Mesenchymal stem cell (in vitro differentiated cells and primary cell): ENCODE measurements around the gene ACTR5.
A peak's percentile ranks its signal among the peaks of the same experiment; 100 is the strongest.

ENCODE experiments used
- DNase-seq: peaks from one replicate; pipeline ENCODE4 v3.0.0-alpha.2; 2013
- H2AFZ ChIP-seq: one replicate; pipeline ENCODE4 v1.6.1; 2013; ENCODE audit warnings: low read depth, mild to moderate bottlenecking, control low read depth, inconsistent platforms, low read length, moderate library complexity
- H2AK5ac ChIP-seq: 2 replicates; pipeline ENCODE4 v1.6.1; 2013; ENCODE audit warnings: low read length, moderate library complexity, mild to moderate bottlenecking, inconsistent platforms; ENCODE audit not compliant: severe bottlenecking
- H2BK120ac ChIP-seq: one replicate; pipeline ENCODE4 v1.6.1; 2013; ENCODE audit warnings: low read depth, mild to moderate bottlenecking, inconsistent platforms, low read length, moderate library complexity
- H2BK12ac ChIP-seq, 2 experiments: one replicate each; pipeline ENCODE4 v1.6.1; 2013; ENCODE audit warnings: inconsistent platforms in 2 of 2, low read length in 2 of 2, mild to moderate bottlenecking in 2 of 2, moderate library complexity in 2 of 2, control low read depth in 1 of 2
- H2BK15ac ChIP-seq: one replicate; pipeline ENCODE4 v1.6.1; 2013; ENCODE audit warnings: mild to moderate bottlenecking, low read depth, inconsistent platforms; ENCODE audit not compliant: poor library complexity, severe bottlenecking
- H2BK5ac ChIP-seq: 2 replicates; pipeline ENCODE4 v1.6.1; 2013; ENCODE audit warnings: low read depth, mild to moderate bottlenecking, low read length, control low read depth, inconsistent platforms; ENCODE audit not compliant: poor library complexity, severe bottlenecking
- H3K14ac ChIP-seq, 2 experiments: one replicate each; pipeline ENCODE4 v1.6.1; 2013; ENCODE audit warnings: inconsistent platforms in 2 of 2, low read length in 2 of 2, control low read depth in 1 of 2, mild to moderate bottlenecking in 1 of 2, moderate library complexity in 1 of 2
- H3K18ac ChIP-seq, 2 experiments: one replicate each; pipeline ENCODE4 v1.6.1; 2013; ENCODE audit warnings: inconsistent platforms in 2 of 2, low read length in 2 of 2, control low read depth in 1 of 2, low read depth in 1 of 2, mild to moderate bottlenecking in 1 of 2
- H3K23ac ChIP-seq, 2 experiments: one replicate each; pipeline ENCODE4 v1.6.1; 2013; ENCODE audit warnings: inconsistent platforms in 2 of 2, low read length in 2 of 2, mild to moderate bottlenecking in 2 of 2, moderate library complexity in 2 of 2, control low read depth in 1 of 2
- H3K27ac ChIP-seq: 2 replicates; pipeline ENCODE4 v1.5.1; 2013; ENCODE audit warnings: mild to moderate bottlenecking, moderate library complexity, low read length, control low read depth, inconsistent platforms; ENCODE audit not compliant: poor library complexity, severe bottlenecking
- H3K27me3 ChIP-seq, 2 experiments: 2 replicates each; pipeline versions ENCODE4 v1.6.1 to v1.7.0; 2013; ENCODE audit warnings: low read length in 2 of 2, mild to moderate bottlenecking in 2 of 2, moderate library complexity in 2 of 2, control low read depth in 1 of 2, inconsistent platforms in 1 of 2; ENCODE audit not compliant: control insufficient read depth in 1 of 2, insufficient read depth in 1 of 2
- H3K36me3 ChIP-seq, 2 experiments: 2 replicates each; pipeline versions ENCODE4 v1.6.1 to v1.7.0; 2013; ENCODE audit warnings: low read length in 2 of 2, control low read depth in 1 of 2, inconsistent platforms in 1 of 2, low read depth in 1 of 2, mild to moderate bottlenecking in 1 of 2; ENCODE audit not compliant: insufficient read depth in 2 of 2, control insufficient read depth in 1 of 2
- H3K4ac ChIP-seq, 2 experiments: one replicate each; pipeline ENCODE4 v1.6.1; 2013; ENCODE audit warnings: inconsistent platforms in 2 of 2, low read length in 2 of 2, mild to moderate bottlenecking in 2 of 2, moderate library complexity in 2 of 2, control low read depth in 1 of 2, low read depth in 1 of 2
- H3K4me1 ChIP-seq: 2 replicates; pipeline ENCODE4 v1.6.1; 2013; ENCODE audit warnings: low read depth, low read length, control low read depth; ENCODE audit not compliant: control insufficient read depth, insufficient read depth
- H3K4me2 ChIP-seq: 2 replicates; pipeline ENCODE4 v1.6.1; 2013; ENCODE audit warnings: low read length, mild to moderate bottlenecking, inconsistent platforms; ENCODE audit not compliant: poor library complexity, severe bottlenecking
- H3K4me3 ChIP-seq, 2 experiments: 2 replicates each; pipeline versions ENCODE4 v1.5.1 to v1.7.0; 2013; ENCODE audit warnings: low read length in 2 of 2, mild to moderate bottlenecking in 2 of 2, control low read depth in 1 of 2, low read depth in 1 of 2; ENCODE audit not compliant: insufficient read depth in 1 of 2
- H3K79me1 ChIP-seq: replicated peaks from 2 replicates; pipeline ENCODE4 v1.6.1; 2013; ENCODE audit warnings: mild to moderate bottlenecking, control low read depth, low read length, inconsistent platforms; ENCODE audit not compliant: poor library complexity, severe bottlenecking
- H3K9ac ChIP-seq: 2 replicates; pipeline ENCODE4 v1.7.0; 2013; ENCODE audit warnings: mild to moderate bottlenecking, low read length, moderate library complexity
- H3K9me3 ChIP-seq: 2 replicates; pipeline ENCODE4 v1.7.0; 2013; ENCODE audit warnings: mild to moderate bottlenecking, low read length; ENCODE audit not compliant: control insufficient read depth
- H4K8ac ChIP-seq: one replicate; pipeline ENCODE4 v1.6.1; 2013; ENCODE audit warnings: inconsistent platforms, mild to moderate bottlenecking, low read length, moderate library complexity
- H4K91ac ChIP-seq: one replicate; pipeline ENCODE4 v1.6.1; 2013; ENCODE audit warnings: mild to moderate bottlenecking, low read length, inconsistent platforms
- WGBS: methylation state at CpG from one replicate; pipeline ENCODE4 v1.1.7; 2013; ENCODE audit warnings: mixed read lengths; 5-methylcytosine and 5-hydroxymethylcytosine counted together

The ACTR5 gene

DNA sequence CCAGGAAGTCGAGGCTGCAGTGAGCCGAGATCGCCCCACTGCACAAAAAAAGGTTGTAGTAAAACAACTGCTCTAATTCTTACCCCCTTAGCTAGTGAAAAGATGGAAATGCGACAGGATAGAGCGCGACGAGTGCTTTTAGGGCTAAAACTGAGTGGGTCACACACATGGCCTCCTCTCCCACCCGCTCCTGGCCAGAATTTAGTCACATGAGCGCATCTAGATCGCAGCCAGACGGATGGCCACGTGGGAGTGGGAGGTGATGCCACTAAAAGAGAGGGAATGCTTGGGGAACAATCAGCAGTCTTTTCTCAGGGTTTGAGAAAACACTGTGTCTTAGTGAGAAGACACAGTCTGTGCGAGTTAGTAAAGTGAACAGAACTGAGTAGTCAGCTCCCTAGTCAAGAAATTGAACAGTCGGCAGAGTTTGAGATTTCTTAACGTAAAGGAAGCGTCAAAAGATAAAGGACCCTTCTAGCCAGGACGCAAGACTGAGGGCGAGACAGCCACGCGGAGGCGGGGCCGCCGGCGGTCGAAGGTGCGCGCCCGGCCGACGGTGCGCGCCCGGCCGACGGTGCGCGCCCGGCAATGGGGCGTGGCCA lies 664 bp upstream of the ACTR5 start:
- no peak overlapping the region for H3K4ac ChIP-seq
- no peak overlapping the region for H2AK5ac ChIP-seq
- peak overlapping the region; percentile 72 for H2AFZ ChIP-seq
- no peak overlapping the region for H2BK120ac ChIP-seq
- H2BK12ac ChIP-seq, result no peak overlapping the region
- H2BK15ac ChIP-seq, result no peak overlapping the region
- H3K4me3 ChIP-seq, result peak overlapping the region in 1 of 2 experiments; percentile 82
- H3K9ac ChIP-seq, result peak overlapping the region; percentile 73
- H3K18ac ChIP-seq, result peak overlapping the region in 1 of 2 experiments; percentile 67
- no peak for DNase-seq
- peaks cover 5% of the 10 kb centered on the region for H3K4me1 ChIP-seq
- no peak overlapping the region for H3K14ac ChIP-seq
- H3K36me3 ChIP-seq, result peaks cover 3 to 10% of the 10 kb centered on the region in 2 experiments
- H3K79me1 ChIP-seq, result peaks cover 22% of the 10 kb centered on the region
- H2BK5ac ChIP-seq, result no peak overlapping the region
- 15% methylated on average over 39 of the region's 39 CpGs for WGBS
- peak overlapping the region; percentile 78 for H3K4me2 ChIP-seq
- no peak overlapping the region for H3K23ac ChIP-seq
- H3K9me3 ChIP-seq, result no peaks in the 10 kb centered on the region
- H4K8ac ChIP-seq, result no peak overlapping the region
- peaks cover 2 to 15% of the 10 kb centered on the region in 2 experiments for H3K27me3 ChIP-seq
- H4K91ac ChIP-seq, result no peak overlapping the region
- H3K27ac ChIP-seq, result no peak overlapping the region

DNA sequence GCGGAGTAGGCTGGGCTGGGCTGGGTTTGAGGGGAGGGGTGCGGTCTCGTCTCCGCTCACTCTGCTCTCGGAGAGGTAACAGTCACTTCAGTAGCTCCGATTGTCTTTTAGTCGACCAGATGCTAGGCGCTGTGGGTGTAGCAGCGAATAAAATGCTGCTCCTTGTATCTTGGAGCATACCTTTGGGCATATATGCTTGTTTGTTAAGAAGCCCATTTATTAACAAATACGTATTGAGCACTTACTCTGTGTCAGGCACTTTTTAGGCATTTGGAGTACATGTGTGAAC lies 545 bp downstream of the ACTR5 start:
- H3K4me2 ChIP-seq, result peak overlapping the region; percentile 88
- WGBS, result under 1% methylated on average over 10 of the region's 10 CpGs
- H3K4me3 ChIP-seq, result peak overlapping the region; percentile 82 to 100

DNA sequence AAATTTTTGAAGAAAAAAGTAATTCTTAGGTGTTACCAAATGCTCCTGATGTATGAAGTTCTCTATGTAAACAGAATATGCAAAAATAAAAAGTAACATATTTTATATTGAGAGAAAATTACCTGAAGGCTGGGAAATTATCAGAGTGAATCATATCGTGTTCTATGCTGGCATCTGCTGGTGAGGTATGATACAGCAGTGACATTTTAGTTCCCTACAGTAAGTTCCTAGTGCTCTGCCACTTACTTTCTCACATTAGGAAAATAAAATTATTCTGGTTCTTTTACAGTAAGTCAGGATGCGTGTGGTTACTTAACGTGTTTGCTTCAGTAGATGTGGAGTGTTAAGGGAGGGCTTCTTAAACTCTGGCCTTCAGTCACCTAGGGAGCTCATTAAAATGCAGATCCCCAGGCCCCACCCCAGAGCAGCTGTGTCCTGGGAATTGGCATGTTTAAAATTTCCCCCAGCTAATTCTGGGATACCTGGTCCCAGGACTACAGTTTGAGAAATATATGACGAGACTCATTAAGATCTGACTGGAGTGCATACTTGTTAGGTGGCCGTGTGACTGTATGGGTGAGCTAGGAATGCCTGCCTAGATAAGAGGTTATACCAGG lies 3.2 kb downstream of the ACTR5 start:
- no peak overlapping the region for H2BK5ac ChIP-seq
- DNase-seq, result peak; percentile 46
- WGBS, result 71% methylated on average over 5 of the region's 5 CpGs
- peaks cover 5% of the 10 kb centered on the region for H3K4me1 ChIP-seq
- no peak overlapping the region for H4K91ac ChIP-seq
- H3K27ac ChIP-seq, result no peak overlapping the region
- no peak overlapping the region for H3K4ac ChIP-seq
- H3K23ac ChIP-seq, result no peak overlapping the region
- H2BK12ac ChIP-seq, result no peak overlapping the region
- no peak overlapping the region for H2AFZ ChIP-seq
- H3K4me3 ChIP-seq, result no peak overlapping the region
- H4K8ac ChIP-seq, result no peak overlapping the region
- H3K14ac ChIP-seq, result no peak overlapping the region
- no peak overlapping the region for H2BK15ac ChIP-seq
- H3K27me3 ChIP-seq, result no peaks in the 10 kb centered on the region
- H3K79me1 ChIP-seq, result peaks cover 26% of the 10 kb centered on the region
- peaks cover 18 to 36% of the 10 kb centered on the region in 2 experiments for H3K36me3 ChIP-seq
- H3K18ac ChIP-seq, result no peak overlapping the region
- no peaks in the 10 kb centered on the region for H3K9me3 ChIP-seq
- H3K9ac ChIP-seq, result no peak overlapping the region
- no peak overlapping the region for H2BK120ac ChIP-seq
- no peak overlapping the region for H3K4me2 ChIP-seq
- no peak overlapping the region for H2AK5ac ChIP-seq

More for the DNA sequence above, 545 bp downstream of the ACTR5 start:
- Histone ChIP-seq H3K23ac (peak overlapping the region in 1 of 2 experiments; percentile 100), H3K9ac (peak overlapping the region; percentile 79), H4K8ac (peak overlapping the region; percentile 99), H4K91ac (peak overlapping the region; percentile 92), H3K4ac (peak overlapping the region; percentile 96 to 97), H2AK5ac (no peak overlapping the region), H3K36me3 (peaks cover 3 to 18% of the 10 kb centered on the region in 2 experiments), H2BK12ac (peak overlapping the region in 1 of 2 experiments; percentile 83), H2BK120ac (no peak overlapping the region), H3K9me3 (no peaks in the 10 kb centered on the region), H3K79me1 (peaks cover 22% of the 10 kb centered on the region), H3K27me3 (peaks cover 0 to 9% of the 10 kb centered on the region in 2 experiments), H3K27ac (no peak overlapping the region), H3K18ac (peak overlapping the region; percentile 97 to 99), H3K14ac (peak overlapping the region in 1 of 2 experiments; percentile 100), H2BK15ac (no peak overlapping the region), H2BK5ac (no peak overlapping the region), H3K4me1 (peaks cover 5% of the 10 kb centered on the region), H2AFZ (peak overlapping the region; percentile 100)
- DNase-seq, result no peak

DNA sequence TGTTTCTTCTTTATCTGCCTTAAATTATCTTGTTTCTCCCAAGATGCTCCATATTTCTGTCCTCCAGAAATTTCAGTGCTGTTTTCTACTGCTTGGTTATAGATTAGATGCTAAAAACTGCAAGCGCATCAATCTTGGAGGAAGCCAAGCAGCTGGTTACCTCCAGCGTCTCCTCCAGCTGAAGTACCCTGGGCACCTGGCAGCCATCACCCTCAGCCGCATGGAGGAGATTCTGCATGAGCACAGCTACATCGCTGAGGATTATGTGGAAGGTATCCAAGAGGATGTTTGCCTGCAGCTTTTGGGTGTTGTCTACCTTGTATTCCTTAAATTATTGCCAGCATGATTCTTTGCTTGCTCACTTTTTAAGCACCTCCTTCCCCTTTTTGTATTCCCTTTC lies 3.8 kb downstream of the ACTR5 start:
- DNase-seq, result no peak
- no peak overlapping the region for H2BK5ac ChIP-seq
- H3K4me1 ChIP-seq, result peaks cover 5% of the 10 kb centered on the region
- H3K79me1 ChIP-seq, result peaks cover 26% of the 10 kb centered on the region
- H3K14ac ChIP-seq, result no peak overlapping the region
- no peaks in the 10 kb centered on the region for H3K9me3 ChIP-seq
- H2BK120ac ChIP-seq, result no peak overlapping the region
- no peak overlapping the region for H4K91ac ChIP-seq
- H3K4me3 ChIP-seq, result no peak overlapping the region
- H2BK12ac ChIP-seq, result no peak overlapping the region
- no peak overlapping the region for H3K23ac ChIP-seq
- no peak overlapping the region for H3K27ac ChIP-seq
- no peak overlapping the region for H2BK15ac ChIP-seq
- H3K4ac ChIP-seq, result no peak overlapping the region
- no peak overlapping the region for H3K18ac ChIP-seq
- H3K27me3 ChIP-seq, result no peaks in the 10 kb centered on the region
- no peak overlapping the region for H4K8ac ChIP-seq
- no peak overlapping the region for H2AFZ ChIP-seq
- H3K36me3 ChIP-seq, result peaks cover 21 to 40% of the 10 kb centered on the region in 2 experiments
- no peak overlapping the region for H2AK5ac ChIP-seq
- no peak overlapping the region for H3K4me2 ChIP-seq
- WGBS, result 97% methylated on average over 3 of the region's 4 CpGs
- H3K9ac ChIP-seq, result no peak overlapping the region
